Upper lobe of left lung (tissue), 4 donors: ENCODE measurements around the gene PAX5.

Experiments used
- CTCF ChIP-seq, 6 experiments: fragments of 450-650 bp in 4 of 6; fragments of 200-600 bp in 2 of 6; sonication (generic) in 2 of 6; IDR thresholded peaks; one replicate each; pipeline ENCODE4 v1.5.1; 2016 to 2019; ENCODE audit warnings: antibody characterized with exemption in 6 of 6
- POLR2A ChIP-seq, 4 donors: fragments of 450-650 bp; IDR thresholded peaks; one replicate each; pipeline ENCODE4 v1.5.1; 2016 to 2017; ENCODE audit warnings: antibody characterized with exemption in 4 of 4, mild to moderate bottlenecking in 2 of 4

GRCh38 chr9:37010976-37011375 is 23.1 kb downstream of the PAX5 start:
- TF ChIP-seq CTCF (IDR thresholded peaks at IDR 0.05) (no peak), POLR2A (IDR thresholded peaks at IDR 0.05) (no peak)
